Measurements from ENCODE around the gene RYR1.

DNA sequence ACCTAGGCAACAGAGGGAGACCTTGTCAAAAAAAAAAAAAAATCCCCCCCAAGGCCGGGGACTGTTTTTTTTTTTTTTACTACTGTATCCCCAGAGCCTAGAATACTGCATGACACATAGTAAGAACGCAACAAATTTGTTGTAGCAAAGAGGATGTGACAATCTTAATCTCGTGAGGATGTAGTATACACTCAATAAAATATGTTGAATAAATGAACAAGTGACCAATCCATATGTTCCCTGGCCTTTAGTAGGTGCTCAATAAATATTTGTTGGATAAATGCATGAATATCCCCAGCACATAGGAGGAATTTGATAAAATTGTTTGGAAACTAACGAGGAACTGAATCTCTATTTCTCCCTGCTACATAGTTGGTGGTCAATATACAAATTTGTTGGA is 108.5 kb downstream of the RYR1 start:
- TF ChIP-seq, protein P1, sequence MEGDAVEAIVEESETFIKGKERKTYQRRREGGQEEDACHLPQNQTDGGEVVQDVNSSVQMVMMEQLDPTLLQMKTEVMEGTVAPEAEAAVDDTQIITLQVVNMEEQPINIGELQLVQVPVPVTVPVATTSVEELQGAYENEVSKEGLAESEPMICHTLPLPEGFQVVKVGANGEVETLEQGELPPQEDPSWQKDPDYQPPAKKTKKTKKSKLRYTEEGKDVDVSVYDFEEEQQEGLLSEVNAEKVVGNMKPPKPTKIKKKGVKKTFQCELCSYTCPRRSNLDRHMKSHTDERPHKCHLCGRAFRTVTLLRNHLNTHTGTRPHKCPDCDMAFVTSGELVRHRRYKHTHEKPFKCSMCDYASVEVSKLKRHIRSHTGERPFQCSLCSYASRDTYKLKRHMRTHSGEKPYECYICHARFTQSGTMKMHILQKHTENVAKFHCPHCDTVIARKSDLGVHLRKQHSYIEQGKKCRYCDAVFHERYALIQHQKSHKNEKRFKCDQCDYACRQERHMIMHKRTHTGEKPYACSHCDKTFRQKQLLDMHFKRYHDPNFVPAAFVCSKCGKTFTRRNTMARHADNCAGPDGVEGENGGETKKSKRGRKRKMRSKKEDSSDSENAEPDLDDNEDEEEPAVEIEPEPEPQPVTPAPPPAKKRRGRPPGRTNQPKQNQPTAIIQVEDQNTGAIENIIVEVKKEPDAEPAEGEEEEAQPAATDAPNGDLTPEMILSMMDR (conservative IDR thresholded peaks at IDR 0.05) = no peak
- no peak for TF ChIP-seq ZFX (IDR thresholded peaks at IDR 0.05)

Data from C4-2B (cell line).